GM08714 (cell line): ENCODE measurements around the gene NPY.

Experiments used
- H3K4me3 ChIP-seq: fragments of 200-500 bp; sonication (Bioruptor generic); 2 replicates; pipeline ENCODE4 v1.5.1; 2014; ENCODE audit warnings: mild to moderate bottlenecking, low read length, inconsistent platforms
- ZNF274 ChIP-seq: IDR thresholded peaks from 2 replicates; pipeline ENCODE4 v1.6.1; 2012; ENCODE audit warnings: mild to moderate bottlenecking, low read depth, low read length

NPY gene

GRCh38 chr7:24297362-24297761 lies 13.4 kb downstream of the NPY start:
- no peak overlapping the region for H3K4me3 ChIP-seq
- TF ChIP-seq ZNF274, result no peak

DNA sequence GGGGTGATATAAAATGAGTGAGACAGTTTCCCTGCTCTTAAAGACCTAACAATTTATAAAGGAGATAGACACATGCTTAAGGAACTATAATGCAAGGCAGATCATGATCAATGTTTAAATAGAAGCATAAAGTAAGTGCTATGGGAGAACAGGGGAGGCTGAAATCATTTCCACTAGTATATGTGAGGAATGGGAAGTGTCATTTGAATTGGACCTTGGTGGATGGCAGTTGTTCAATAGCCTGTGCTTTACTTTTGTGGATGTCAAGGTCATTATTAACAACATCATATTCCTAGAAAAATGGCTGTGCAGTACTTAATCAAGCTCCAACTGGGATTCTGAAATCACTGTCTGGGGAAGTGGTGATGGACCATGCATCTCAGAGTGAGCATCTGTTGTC lies 14.7 kb downstream of the NPY start:
- TF ChIP-seq ZNF274, result no peak
- H3K4me3 ChIP-seq, result no peak overlapping the region

- no peak for TF ChIP-seq ZNF274
- no peak overlapping the region for H3K4me3 ChIP-seq
Measured at GRCh38 chr7:24299192-24299591, 15.2 kb downstream of the NPY start.

GRCh38 chr7:24301703-24302102 lies 17.7 kb downstream of the NPY start:
- no peak overlapping the region for H3K4me3 ChIP-seq
- no peak for TF ChIP-seq ZNF274

DNA sequence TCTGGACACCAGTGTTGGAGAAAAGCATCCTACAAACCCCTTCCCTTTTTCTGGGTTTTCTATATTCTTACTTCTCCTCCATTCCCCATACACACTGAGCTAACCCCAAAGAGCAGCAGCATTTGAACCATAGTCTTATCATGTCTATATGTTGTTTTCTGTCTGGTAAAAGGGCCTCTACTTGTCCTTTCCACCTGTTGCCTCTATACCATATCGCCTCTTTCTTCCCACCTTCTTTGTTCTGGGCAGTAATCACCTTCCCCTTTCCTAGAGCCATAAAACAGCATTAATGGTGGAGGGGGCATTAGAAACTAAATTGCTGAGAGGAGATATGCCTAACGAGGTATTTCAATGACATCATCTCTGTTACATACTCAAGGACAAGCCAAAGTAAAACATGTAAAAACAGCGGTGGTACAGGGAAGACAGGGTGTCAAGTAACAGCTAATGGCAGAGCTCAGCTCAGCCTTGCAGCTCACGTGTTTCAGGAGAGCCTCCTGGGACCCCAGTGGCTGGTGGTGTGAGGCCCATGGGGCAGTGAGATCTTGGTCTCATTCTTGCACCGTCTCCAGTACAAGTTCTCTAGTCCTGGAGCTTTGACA lies 20.6 kb downstream of the NPY start:
- no peak for TF ChIP-seq ZNF274
- no peak overlapping the region for H3K4me3 ChIP-seq

GRCh38 chr7:24307326-24307725 lies 23.3 kb downstream of the NPY start:
- H3K4me3 ChIP-seq, result no peak overlapping the region
- no peak for TF ChIP-seq ZNF274

DNA sequence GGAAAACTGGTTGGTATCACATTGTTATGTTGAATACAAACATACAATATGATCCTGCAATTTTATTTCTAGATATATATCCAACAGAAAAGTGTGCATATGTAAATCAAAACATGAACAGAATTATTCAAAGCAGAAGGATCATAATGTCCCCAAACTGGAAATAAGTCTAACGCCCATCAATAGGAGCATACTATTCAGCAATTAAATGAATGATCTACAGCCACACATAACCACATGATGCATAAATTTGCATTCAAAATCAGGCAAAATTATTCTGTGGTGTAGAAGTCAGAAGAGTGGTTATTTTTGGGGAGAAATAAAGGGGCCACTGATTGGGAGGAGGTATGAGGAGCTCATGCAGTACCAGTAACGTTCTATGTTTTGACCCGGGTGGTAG lies 28.6 kb downstream of the NPY start:
- no peak overlapping the region for H3K4me3 ChIP-seq
- no peak for TF ChIP-seq ZNF274

DNA sequence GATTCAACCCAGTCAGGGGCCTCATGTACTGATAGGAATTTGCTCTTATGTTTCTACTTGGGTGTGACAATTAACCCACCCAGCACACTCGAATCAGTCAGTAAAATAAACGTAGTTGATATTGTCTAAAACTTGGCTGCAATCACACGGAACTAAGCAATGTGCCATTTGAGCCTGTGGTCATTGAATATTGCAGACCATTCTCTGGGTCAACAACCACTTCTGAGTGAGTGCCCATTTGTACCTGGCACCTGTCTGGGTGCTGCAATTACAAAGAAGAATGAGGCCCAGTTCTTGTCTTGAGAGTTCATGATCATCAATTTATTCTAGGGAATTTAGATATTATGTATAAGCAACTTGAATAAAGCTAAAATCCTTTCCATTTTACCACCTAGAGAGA lies 29.8 kb downstream of the NPY start:
- H3K4me3 ChIP-seq, result no peak overlapping the region
- TF ChIP-seq ZNF274, result no peak

DNA sequence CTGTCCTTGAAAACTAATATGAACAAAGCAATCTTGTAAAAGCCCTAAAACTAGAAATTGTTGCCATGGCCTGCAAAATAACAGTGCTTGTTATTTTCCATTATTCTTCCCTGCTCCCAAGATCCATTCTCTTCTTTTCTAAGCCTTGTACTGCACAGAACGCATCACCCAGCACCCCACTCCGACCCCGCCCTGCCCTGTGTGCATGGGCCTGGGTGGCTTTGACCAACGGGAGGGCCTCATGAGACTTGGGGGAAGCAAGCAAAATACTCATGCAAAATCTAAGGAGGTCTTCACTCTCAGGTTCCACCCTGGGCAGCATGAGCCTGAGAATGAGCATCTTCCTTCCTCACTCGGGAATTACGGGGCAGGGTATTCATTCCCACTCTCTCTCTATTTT lies 32.4 kb downstream of the NPY start:
- no peak for TF ChIP-seq ZNF274

DNA sequence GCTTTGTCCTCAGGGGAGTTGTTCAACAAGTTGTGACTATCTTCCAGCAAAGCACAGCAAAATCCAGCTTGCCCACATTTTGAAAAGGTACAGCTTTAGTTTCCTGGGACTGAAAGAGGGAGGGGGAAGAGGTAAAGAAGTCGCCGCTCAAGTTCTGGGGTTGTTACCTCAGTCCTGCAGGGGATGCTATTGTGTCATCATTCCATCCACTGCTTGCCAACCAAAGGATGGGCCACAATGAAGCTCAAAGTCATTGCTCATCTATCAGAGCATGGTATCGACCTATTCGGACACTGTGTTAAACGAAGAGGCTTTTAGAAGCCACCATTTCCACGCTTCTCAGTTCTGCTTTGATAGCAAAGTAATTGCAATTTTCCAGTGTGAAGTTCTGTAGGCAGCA lies 34.3 kb downstream of the NPY start:
- TF ChIP-seq ZNF274, result no peak
- no peak overlapping the region for H3K4me3 ChIP-seq

More for the DNA sequence above, 32.4 kb downstream of the NPY start:
- no peak overlapping the region for H3K4me3 ChIP-seq

DNA sequence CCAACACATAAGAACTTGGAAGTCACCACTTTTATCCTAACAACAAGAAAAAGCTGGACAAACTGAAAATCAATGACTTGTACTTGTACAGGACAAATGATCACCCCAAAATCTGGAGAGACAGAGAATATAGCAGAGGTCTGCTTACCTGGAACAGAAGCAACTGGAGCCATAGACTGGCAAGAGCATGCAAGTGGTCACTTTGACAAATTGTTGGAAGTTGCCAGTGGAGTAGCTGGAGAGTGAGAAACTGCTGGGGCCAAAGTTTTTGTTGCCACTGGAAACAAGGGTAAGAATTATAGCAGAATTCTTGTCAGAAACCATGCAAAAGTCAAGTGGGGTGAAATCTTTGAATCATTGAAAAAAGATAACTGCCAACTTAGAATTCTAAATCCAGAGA lies 35.2 kb downstream of the NPY start:
- no peak overlapping the region for H3K4me3 ChIP-seq

DNA sequence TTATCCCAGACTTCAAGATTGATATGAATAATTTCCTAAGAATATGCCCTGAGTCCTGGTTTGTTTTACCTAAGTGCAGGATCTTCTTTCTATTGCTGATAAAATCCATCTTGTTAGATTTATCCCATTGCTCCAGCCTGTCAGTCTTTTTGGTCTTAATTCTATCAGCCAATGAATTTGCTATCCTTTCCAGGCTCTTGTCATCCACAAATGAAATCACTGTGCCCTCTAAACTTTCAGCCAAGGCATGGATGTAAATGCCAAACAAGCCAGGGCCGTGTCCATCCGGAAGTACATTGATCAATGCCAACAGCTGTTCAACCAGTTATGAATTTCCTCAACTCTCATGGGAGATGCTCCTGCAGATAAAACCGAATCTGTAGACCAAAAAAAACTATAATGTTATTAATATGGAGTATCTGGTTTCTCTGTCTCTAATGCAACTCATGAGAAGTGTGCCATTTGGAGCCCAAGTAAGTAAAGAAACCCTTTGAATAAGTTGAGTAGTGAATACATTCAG lies 40.0 kb downstream of the NPY start:
- no peak overlapping the region for H3K4me3 ChIP-seq
- no peak for TF ChIP-seq ZNF274

More for the DNA sequence above, 35.2 kb downstream of the NPY start:
- no peak for TF ChIP-seq ZNF274

DNA sequence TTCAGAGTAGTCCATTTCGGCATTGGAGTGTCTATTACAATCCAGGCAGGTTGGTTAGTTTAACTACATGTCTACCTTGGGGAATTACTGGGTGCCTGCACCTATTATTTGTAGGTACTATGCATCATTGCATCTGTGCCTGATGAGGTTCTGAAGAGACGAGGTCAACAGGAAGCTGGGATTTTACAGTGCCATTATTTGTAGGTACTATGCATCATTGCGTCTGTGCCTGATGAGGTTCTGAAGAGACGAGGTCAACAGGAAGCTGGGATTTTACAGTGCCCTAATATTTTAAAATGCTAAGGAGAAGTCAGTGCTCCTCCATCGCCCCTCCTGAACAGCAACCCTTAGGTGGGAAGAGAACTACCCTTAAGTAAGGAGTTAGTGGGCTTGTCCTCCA lies 41.7 kb downstream of the NPY start:
- H3K4me3 ChIP-seq, result no peak overlapping the region; the same call in 1 of the 2 replicates

DNA sequence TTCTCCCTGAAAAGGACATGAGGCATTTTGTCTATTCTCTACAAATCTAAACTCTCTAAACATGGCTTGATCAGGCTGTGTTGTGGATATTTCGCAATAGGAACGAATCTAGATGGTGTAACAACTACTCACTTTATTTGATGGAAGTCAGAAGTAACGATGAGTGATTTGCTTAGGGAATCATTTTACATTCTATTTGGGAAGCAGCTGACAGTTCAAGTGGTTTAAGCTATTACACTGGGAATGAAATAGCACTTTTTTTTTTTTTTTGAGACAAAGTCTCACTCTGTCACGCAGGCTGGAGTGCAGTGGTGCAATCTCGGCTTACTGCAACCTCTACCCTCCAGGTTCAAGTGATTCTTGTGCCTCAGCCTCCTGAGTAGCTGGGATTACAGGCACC lies 44.1 kb downstream of the NPY start:
- no peak for TF ChIP-seq ZNF274
- no peak overlapping the region for H3K4me3 ChIP-seq

More for the DNA sequence above, 41.7 kb downstream of the NPY start:
- TF ChIP-seq ZNF274, result no peak

DNA sequence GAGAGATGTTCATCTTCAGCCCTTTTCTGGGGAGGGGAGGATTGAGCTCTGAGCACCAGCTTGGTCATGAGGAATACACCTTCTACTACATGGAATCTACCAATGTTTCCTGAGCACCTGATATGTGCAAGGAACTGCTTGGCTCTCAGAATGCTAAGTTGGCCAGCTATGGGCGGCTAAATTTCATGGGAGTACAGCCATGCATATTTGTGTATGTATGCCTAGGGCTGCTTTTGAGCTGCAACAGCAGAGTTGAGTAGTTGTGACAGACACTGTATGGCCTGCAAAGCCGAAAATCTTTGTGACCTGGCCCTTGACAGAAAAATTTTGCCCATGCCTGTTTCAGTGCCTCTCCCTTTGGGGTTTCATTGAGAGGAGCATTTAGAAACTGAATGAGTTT lies 44.9 kb downstream of the NPY start:
- no peak overlapping the region for H3K4me3 ChIP-seq
- TF ChIP-seq ZNF274, result no peak

DNA sequence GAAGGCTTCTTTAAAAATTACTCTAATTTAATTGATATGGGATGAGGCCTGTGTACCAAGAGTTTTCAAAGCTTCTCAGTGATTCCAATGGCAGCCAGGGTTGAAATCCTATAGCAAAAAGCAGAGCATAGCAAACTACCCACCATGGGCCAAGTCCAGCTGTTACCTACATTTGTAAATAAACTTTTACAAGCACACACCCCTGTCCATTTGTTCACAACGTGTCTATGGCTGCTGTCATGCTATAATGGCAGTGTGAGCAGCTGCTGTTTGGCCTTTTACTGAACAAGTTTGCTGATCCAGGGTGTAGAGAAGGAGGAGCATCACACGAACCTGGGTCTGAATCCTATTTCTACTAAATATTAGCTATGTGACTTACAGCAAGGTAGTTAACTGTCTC lies 50.0 kb downstream of the NPY start:
- H3K4me3 ChIP-seq, result no peak overlapping the region
- no peak for TF ChIP-seq ZNF274
